Psoas muscle (tissue), 8 donors: ENCODE measurements around the gene NUCB2. TPM values are rescaled to one million over a fixed set of nuclear protein-coding genes. Genes with fewer than 3 reads are reported as not detected.

Source experiments
- ATAC-seq, 4 donors: fragments of 200-7000 bp; cut with Tn5 transposase; one replicate each; pipeline ENCODE4 v1.9.1; 2020; ENCODE audit warnings: moderate library complexity in 3 of 4, mild to moderate bottlenecking in 2 of 4
- DNase-seq, 2 donors: peaks; one replicate each; pipeline ENCODE4 v3.0.0-alpha.2; 2020
- H3K27ac ChIP-seq: fragments of 200-600 bp; one replicate; pipeline ENCODE4 v1.8.0; 2022
- H3K27me3 ChIP-seq, 3 donors: fragments of 200-600 bp in 1 of 3; one replicate each; pipeline versions ENCODE4 v1.6.1 to v1.8.0; 2013 to 2022; ENCODE audit warnings: low read length in 2 of 3, mild to moderate bottlenecking in 2 of 3, moderate library complexity in 1 of 3; ENCODE audit not compliant: insufficient read depth in 3 of 3
- H3K36me3 ChIP-seq, 2 donors: fragments of 200-600 bp in 1 of 2; one replicate each; pipeline versions ENCODE4 v1.6.1 to v1.8.0; 2013 to 2022; ENCODE audit warnings: low read depth in 1 of 2, mild to moderate bottlenecking in 1 of 2, moderate library complexity in 1 of 2; ENCODE audit not compliant: insufficient read depth in 1 of 2
- H3K4me1 ChIP-seq: fragments of 200-600 bp; one replicate; pipeline ENCODE4 v1.8.0; 2022
- H3K4me3 ChIP-seq: fragments of 200-600 bp; one replicate; pipeline ENCODE4 v1.8.0; 2022; ENCODE audit warnings: mild to moderate bottlenecking
- H3K9me3 ChIP-seq: fragments of 200-600 bp; one replicate; pipeline ENCODE4 v1.8.0; 2022
- WGBS, 3 donors: extraction: QIAGEN DNeasy Blood & Tissue Kit; methylation state at CpG; one replicate each; pipeline versions ENCODE4 v1.1.6 to v1.1.7; 2013; 5-methylcytosine and 5-hydroxymethylcytosine counted together
- intact Hi-C, 2 donors: fragments of 100-400 bp; cut with DNase I; formaldehyde crosslinking; loops; one replicate each; pipeline versions ENCODE4 v1.11.0 to v1.14.2; 2022
- polyA plus RNA-seq, 3 donors: library from polyadenylated mRNA; stranded (reverse); fragments of 200-250 nt; gene quantifications; one replicate each; pipeline ENCODE4 v1.2.3, GENCODE V29; 2013
- total RNA-seq, 4 donors: library from RNA; stranded (reverse); fragmentation: NEBNext Ultra II Directional in 2 of 4; extraction: Animal tissue kit (Norgen Biotek cat#: 25700) in 2 of 4; gene quantifications; one replicate each; pipeline versions ENCODE4 v1.2.1 to v1.2.4, GENCODE V29; 2021 to 2023
- TF ChIP-seq, protein P1 (sequence below): fragments of 200-600 bp; IDR thresholded peaks from one replicate; pipeline ENCODE4 v1.8.0; 2022; ENCODE audit warnings: antibody characterized with exemption
- donor health status: healthy with polysubstance abuse.
- donor health status: DM: no; HTN: no; CAD: no; lungs with moderate emphysema.
- donor health status: Bipolar disorder and iron deficiency.
- donor health status: healthy.
- donor health status: DM: yes; HTN: yes; CAD: no.
- donor health status: DM: no; HTN: no; CAD: no.
- donor health status: DM: no; HTN: no; CAD: no.
- donor health status: DM: yes; HTN: yes; CAD: no.

NUCB2 gene
- total and polyA plus RNA-seq, 7 donors = 20.4 to 42.3 (median 31.3) TPM

GRCh38 chr11:17314904-17315426, 38.4 kb downstream of the NUCB2 start:
- Histone ChIP-seq H3K36me3 (peaks cover 0 to 78% of the 10 kb centered on the region in 2 donors), H3K27me3 (no peaks in the 10 kb centered on the region), H3K4me1 (no peaks in the 10 kb centered on the region), H3K4me3 (no peak overlapping the region), H3K9me3 (no peaks in the 10 kb centered on the region), H3K27ac (no peak overlapping the region)
- WGBS, 3 donors = 81 to 89% (median 87%) methylated on average over 1 of the region's 1 CpG
- DNase-seq = no peak
- no peak for ATAC-seq
- TF ChIP-seq, protein P1, sequence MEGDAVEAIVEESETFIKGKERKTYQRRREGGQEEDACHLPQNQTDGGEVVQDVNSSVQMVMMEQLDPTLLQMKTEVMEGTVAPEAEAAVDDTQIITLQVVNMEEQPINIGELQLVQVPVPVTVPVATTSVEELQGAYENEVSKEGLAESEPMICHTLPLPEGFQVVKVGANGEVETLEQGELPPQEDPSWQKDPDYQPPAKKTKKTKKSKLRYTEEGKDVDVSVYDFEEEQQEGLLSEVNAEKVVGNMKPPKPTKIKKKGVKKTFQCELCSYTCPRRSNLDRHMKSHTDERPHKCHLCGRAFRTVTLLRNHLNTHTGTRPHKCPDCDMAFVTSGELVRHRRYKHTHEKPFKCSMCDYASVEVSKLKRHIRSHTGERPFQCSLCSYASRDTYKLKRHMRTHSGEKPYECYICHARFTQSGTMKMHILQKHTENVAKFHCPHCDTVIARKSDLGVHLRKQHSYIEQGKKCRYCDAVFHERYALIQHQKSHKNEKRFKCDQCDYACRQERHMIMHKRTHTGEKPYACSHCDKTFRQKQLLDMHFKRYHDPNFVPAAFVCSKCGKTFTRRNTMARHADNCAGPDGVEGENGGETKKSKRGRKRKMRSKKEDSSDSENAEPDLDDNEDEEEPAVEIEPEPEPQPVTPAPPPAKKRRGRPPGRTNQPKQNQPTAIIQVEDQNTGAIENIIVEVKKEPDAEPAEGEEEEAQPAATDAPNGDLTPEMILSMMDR = no peak
- intact Hi-C loops = no loop called here

DNA sequence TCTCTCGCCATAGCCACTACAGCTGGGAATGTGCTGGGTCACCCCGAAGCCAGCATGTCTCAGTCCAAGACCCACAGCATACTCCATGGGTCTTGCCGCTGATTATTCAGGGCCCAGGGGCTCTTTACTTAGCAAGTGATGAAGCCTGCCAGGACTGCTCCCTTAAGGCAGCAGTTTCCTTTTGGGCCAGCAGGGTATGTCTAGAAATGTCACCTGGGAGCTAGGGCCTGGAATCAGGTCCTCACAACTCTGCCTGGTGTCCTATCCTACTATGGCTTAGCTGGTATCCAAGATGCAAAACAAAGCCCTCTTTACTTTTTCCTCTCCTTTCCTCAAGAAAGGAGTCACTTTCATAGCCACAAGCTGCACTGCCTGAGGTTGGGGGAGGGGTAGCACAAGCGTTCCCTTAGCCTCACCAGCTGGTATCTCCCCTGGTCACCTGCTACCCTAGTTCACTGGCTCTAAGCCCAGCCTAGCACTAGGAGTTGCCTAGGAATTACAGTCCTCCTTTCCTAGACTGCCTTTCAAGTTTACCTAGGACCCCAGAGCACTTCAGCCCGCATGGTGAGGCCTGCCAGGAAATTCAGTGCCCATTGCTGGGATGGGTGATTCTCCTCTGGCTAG, 52.4 kb downstream of the NUCB2 start:
- no peaks in the 10 kb centered on the region for H3K27me3 ChIP-seq
- no peaks in the 10 kb centered on the region for H3K9me3 ChIP-seq
- no peak for DNase-seq
- intact Hi-C loops = no loop called here
- no peaks in the 10 kb centered on the region for H3K4me1 ChIP-seq
- peaks cover 2 to 47% of the 10 kb centered on the region in 2 donors for H3K36me3 ChIP-seq
- TF ChIP-seq, protein P1 = no peak
- no peak overlapping the region for H3K27ac ChIP-seq
- WGBS, 3 donors = 79 to 88% (median 87%) methylated on average over 5 of the region's 5 CpGs
- H3K4me3 ChIP-seq = no peak overlapping the region
- peak in 1 of 4 donors; percentile 57 for ATAC-seq

DNA sequence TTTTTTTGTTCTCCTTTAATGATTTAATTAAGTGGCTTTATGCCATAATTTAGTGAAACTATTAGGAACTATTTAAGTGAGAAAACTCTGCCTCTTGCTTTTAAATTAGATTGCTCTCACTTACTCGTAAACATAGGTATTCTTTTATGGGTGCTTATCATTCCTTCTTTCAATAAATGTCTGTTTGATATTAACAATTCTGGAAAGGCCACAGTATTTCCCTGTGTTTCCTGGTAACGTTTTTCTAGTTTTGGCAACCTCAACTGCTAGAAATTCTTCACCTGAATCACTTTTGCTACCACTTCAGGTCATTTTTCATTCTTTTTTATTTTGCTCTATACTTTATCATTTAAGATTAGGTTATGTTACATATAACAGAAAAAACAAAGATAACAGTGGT, 55.1 kb downstream of the NUCB2 start:
- H3K9me3 ChIP-seq = no peaks in the 10 kb centered on the region
- no peak for ATAC-seq

GRCh38 chr11:17333799-17334586, 57.5 kb downstream of the NUCB2 start:
- Histone ChIP-seq H3K9me3 (no peaks in the 10 kb centered on the region), H3K4me1 (no peaks in the 10 kb centered on the region), H3K27me3 (no peaks in the 10 kb centered on the region), H3K36me3 (peaks cover 2 to 52% of the 10 kb centered on the region in 2 donors), H3K27ac (no peak overlapping the region), H3K4me3 (no peak overlapping the region)
- intact Hi-C loops = no loop called here
- 39 to 62% (median 46%) methylated on average over 4 of the region's 4 CpGs for WGBS, 3 donors
- ATAC-seq = peak; percentile 37 to 87 (median 72)
- TF ChIP-seq, protein P1 = no peak
- no peak for DNase-seq

More for the DNA sequence above, 55.1 kb downstream of the NUCB2 start:
- no peak overlapping the region for H3K4me3 ChIP-seq
- TF ChIP-seq, protein P1 = no peak
- DNase-seq = no peak
- WGBS, 3 donors = 80 to 87% (median 87%) methylated on average over 2 of the region's 2 CpGs
- no peaks in the 10 kb centered on the region for H3K27me3 ChIP-seq
- H3K36me3 ChIP-seq = peaks cover 2 to 50% of the 10 kb centered on the region in 2 donors
- H3K27ac ChIP-seq = no peak overlapping the region
- intact Hi-C loops = no loop called here
- no peaks in the 10 kb centered on the region for H3K4me1 ChIP-seq
